HEK293T (cell line): Measurements from ENCODE around the gene LSM14B.

Experiments used
- ARNT ChIP-seq: fragments of 450-650 bp; IDR thresholded peaks from 2 replicates; pipeline ENCODE4 v1.6.1; 2017; ENCODE audit warnings: mild to moderate bottlenecking
- BHLHE40 ChIP-seq: fragments of 450-650 bp; IDR thresholded peaks from 2 replicates; pipeline ENCODE4 v1.6.1; 2016; ENCODE audit warnings: mild to moderate bottlenecking, moderate library complexity, borderline replicate concordance
- FOXA1 ChIP-seq: fragments of 450-650 bp; IDR thresholded peaks from 2 replicates; pipeline ENCODE4 v1.6.1; 2016; ENCODE audit warnings: mild to moderate bottlenecking
- FOXK2 ChIP-seq: fragments of 450-650 bp; IDR thresholded peaks from 2 replicates; pipeline ENCODE4 v1.6.1; 2016; ENCODE audit warnings: mild to moderate bottlenecking
- FOXM1 ChIP-seq: fragments of 450-650 bp; IDR thresholded peaks from 2 replicates; pipeline ENCODE4 v1.6.1; 2017; ENCODE audit warnings: mild to moderate bottlenecking, borderline replicate concordance
- NFRKB ChIP-seq: fragments of 450-650 bp; IDR thresholded peaks from 2 replicates; pipeline ENCODE4 v1.6.1; 2016; ENCODE audit warnings: mild to moderate bottlenecking, moderate library complexity
- PKNOX1 ChIP-seq: fragments of 450-650 bp; IDR thresholded peaks from 2 replicates; pipeline ENCODE4 v1.6.1; 2016
- SP1 ChIP-seq: fragments of 450-650 bp; IDR thresholded peaks from 2 replicates; pipeline ENCODE4 v1.6.1; 2017
- TARDBP ChIP-seq: fragments of 450-650 bp; IDR thresholded peaks from 2 replicates; pipeline ENCODE4 v1.6.1; 2016
- ZNF384 ChIP-seq: fragments of 450-650 bp; IDR thresholded peaks from 2 replicates; pipeline ENCODE4 v1.6.1; 2016

DNA sequence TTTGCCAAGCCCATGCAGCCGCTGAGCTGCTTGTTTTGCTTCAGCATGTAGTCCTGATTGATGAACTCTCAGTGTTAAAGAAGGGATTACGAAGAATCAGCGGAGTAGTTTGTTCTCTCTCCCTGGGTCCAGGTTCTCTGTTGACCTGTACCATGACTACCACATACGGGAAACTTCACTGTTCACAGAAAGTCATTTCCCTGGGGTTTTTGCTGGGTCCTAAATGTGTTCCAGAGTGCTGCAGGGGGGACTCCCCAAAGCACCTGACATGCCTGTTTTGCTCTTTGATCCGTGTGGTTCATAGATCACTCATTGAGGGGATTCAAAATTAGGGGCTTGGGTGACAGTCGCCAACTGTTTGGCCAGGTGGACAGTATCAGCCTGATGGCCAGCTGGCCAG, 5.5 kb downstream of the LSM14B start:
- TF ChIP-seq FOXM1 = no peak
- no peak for TF ChIP-seq SP1
- TF ChIP-seq BHLHE40 = no peak
- TF ChIP-seq TARDBP = no peak
- TF ChIP-seq FOXK2 = no peak
- no peak for TF ChIP-seq FOXA1
- no peak for TF ChIP-seq PKNOX1
- no peak for TF ChIP-seq NFRKB
- no peak for TF ChIP-seq ARNT
- no peak for TF ChIP-seq ZNF384
